Activated CD8-positive, alpha-beta memory T cell treated with anti-CD3 and anti-CD28 coated beads, Interleukin-2, amount 50 U/mL, for 48 hours (primary cell): Measurements from ENCODE around the gene PHF21A.

Experiments used
- DNase-seq: peaks from one replicate; pipeline ENCODE4 v3.0.0-alpha.2; 2020

PHF21A gene

DNA sequence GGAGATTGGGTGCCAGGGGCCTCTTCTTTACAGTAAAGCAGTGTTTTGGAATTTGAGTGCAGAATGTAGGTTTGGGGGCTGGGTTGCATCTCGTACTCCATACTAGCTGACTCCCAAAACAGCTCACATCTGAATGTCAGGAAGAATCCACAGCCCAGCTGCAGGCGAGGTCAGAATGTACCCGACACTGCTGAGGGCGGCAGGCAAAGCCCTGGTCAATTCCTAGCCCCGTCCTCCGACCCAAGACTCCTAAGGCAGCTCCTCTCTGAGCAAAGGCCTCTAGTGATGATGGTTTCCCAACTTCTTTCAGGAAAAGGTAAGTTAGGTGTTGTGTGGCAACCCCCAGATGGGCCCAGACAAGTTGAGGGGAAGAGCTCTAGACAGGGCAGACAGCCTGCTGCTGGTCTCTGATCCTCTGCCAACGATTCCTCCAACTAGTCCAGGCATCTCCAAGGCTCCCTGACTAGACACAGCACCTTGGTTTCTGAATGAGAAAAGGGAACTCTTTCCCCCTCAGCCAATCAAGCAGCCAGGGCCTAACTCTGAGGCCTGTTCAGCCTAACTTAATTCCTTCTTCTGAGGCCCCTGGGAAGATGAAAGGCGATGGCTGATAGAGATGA lies 190.2 kb downstream of the PHF21A start:
- no peak for DNase-seq

DNA sequence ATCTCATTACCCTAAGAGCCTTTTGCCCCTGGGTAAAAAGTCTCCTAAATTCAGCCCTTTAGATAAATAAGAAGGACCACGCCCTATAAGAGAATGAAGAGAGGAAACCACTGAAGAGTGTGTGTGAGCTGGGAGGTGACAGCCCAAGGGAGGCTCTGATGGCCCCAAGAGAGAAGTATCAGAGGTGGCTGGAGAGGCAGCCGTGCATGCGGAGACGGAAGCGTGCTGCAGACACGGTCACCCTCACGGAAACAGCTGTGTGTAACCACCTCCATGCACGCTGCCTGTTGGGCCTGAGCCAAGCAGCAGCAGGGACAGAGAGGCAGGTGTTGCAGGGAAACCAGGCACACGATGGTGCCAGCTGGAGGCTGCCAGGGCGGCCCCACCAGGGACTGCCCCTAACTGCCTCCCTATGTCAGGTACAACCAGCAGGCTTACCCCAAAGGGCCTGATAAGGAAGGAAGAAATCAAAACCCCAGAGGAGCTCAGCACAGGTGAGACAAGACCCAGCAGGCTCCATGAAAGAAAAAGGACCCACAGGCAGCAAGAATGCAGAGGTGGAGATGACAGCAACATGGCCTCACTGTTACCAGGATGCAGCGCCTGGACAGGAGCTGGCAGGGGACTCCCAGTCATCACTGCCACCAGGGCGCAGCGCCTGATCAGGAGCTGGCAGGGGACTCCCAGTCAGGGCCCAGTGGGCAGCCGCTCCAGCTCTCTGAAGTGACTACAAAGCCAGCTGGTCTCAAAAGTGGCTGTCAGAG lies 191.0 kb downstream of the PHF21A start:
- peak; percentile 53 for DNase-seq

GRCh38 chr11:45929486-45930030 lies 191.7 kb downstream of the PHF21A start:
- DNase-seq = no peak

GRCh38 chr11:45928535-45929215 lies 192.6 kb downstream of the PHF21A start:
- DNase-seq = no peak

DNA sequence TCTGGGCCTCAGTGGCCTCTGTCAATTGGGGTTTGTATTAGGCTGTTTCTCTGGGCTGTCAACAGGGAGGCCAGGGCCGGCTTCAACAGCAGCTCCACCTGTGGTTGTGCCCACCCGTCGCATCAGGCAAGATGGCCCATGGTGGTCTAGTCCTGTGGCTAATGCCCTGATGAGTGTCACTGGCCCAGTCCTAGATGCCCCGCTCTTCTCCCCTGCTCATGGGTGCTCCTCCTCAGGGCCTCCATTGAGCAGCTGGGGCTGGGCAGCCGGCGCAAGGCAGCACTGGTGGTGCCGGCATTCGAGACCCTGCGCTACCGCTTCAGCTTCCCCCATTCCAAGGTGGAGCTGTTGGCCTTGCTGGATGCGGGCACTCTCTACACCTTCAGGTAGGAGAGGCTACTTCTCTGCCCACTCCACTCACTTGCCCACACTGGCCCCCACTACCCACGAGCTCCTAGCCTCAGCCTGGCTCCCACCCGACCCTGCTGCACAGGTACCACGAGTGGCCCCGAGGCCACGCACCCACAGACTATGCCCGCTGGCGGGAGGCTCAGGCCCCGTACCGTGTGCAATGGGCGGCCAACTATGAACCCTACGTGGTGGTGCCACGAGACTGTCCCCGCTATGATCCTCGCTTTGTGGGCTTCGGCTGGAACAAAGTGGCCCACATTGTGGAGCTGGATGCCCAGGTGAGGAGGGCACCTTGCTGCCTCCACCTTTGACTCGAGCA lies 193.4 kb downstream of the PHF21A start:
- DNase-seq = no peak

- DNase-seq = no peak
These were observed 193.9 kb downstream of the PHF21A start for GRCh38 chr11:45927332-45927683.

DNA sequence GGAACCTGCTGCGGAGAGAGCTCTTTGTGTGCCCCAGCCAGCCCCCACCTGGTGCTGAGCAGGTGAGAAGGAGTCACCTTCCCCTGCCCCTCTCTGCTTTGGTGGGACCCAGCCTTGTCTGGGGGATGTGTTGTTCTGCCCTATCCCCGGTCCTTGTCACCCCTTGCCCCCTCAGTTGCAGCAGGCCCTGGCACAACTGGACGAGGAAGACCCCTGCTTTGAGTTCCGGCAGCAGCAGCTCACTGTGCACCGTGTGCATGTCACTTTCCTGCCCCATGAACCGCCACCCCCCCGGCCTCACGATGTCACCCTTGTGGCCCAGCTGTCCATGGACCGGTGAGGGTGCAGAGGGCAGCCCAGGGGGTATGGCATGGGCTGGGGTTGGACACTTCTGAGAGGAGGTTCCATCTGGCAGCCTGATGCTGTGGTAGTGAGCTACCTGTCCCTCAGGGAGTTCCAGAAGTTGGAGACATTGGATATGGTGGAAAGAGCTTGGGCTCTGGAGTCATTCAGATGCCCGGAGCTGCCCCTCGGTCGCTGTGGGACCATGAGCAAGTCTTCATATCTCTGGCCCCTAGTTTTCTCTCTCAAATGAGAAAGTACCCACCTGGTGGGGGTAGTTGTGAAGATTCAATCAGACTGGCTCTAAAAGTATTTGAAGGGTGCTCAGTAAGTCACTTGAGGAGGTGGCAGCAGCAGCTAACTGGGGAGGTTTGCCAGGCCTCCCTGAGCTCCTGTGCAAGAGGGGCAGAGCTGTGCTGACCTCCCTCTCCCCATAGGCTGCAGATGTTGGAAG lies 194.5 kb downstream of the PHF21A start:
- peak; percentile 38 for DNase-seq

DNA sequence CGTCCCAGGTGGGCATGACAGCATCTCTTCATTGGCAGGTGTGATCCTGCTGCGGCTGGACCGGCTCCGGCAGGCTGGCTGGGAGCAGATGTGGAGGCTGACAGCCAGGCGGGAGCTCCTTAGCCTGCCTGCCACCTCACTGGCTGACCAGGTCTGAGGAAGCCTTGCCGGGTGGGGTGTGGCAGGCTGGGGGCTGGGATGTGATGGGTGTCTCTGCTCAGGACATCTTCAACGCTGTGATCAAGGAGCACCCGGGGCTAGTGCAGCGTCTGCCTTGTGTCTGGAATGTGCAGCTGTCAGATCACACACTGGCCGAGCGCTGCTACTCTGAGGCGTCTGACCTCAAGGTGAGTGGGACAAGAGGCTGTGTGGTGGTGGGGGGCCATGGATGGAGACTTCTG lies 195.3 kb downstream of the PHF21A start:
- peak; percentile 48 for DNase-seq

DNA sequence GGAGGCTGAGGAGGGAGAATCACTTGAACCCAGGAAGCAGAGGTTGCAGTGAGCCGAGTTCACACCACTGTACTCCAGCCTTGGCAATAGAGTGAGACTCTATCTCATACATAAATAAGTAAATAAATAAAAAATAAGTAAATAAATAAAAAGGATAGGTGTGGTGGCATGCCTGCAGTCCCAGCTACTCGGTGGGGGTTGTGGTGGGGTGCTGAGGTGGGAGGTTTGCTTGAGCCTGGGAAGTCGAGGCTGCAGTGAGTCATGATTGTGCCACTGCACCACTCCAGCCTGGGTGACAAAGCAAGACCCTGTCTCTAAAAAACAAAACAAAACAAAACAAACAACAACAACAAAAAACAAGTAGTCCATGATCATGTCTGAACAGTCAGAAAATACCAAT lies 195.7 kb downstream of the PHF21A start:
- DNase-seq = no peak

GRCh38 chr11:45924927-45925326 lies 196.3 kb downstream of the PHF21A start:
- peak; percentile 43 for DNase-seq

DNA sequence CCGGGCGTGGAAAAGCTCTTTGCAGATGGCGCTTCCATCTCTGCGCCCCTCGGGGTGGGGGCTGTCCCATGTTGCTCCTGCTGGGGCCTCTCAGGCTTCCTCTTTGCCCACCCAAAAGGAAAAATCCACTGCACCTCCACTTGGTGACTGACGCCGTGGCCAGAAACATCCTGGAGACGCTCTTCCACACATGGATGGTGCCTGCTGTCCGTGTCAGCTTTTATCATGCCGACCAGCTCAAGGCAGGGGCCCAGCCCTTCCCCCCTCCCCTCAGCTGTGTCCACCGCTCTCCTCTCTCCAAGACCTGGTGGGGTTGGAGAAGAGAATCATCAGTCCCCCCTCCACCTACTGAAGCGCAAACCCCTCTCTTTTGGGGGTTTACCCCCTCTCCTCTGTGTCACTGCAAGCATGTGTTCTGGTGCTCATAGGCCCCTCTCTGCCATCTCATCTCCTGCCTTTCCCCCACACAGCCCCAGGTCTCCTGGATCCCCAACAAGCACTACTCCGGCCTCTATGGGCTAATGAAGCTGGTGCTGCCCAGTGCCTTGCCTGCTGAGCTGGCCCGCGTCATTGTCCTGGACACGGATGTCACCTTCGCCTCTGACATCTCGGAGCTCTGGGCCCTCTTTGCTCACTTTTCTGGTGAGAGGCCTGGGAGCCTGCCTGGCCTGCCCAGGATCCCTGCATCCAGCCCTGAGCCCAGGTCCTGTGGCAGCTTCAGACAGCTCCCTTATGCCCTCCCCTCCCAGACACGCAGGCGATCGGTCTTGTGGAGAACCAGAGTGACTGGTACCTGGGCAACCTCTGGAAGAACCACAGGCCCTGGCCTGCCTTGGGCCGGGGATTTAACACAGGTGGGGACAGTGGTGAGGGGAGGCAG lies 197.0 kb downstream of the PHF21A start:
- peak; percentile 47 for DNase-seq

DNA sequence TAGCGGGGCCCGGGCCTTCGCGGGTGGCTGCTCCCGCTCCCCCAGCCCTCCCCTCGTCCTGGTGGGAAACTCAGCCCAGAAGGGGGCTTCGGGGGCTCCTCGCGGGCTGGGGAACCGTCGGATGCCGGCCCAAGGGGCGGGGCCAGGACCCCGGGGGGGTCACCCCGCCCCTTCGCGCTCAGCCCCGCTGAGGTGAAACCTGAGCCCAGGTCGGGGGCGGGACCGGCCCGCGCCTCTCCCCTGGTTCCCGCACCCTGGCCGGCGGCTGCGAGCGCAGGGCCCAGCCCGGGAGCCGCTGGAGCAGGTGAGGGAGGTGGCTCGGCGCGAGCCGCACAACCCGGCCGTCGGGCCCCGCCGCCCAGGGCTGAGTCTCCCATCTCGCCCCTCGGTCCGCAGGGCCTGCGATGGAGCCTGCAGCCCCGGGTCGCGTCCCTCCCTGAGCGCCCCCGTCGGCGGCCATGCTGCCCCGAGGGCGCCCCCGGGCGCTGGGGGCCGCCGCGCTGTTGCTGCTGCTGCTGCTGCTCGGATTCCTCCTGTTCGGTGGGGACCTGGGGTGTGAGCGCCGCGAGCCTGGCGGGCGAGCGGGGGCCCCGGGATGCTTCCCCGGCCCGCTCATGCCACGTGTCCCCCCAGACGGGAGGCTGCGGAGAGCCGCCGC lies 198.7 kb downstream of the PHF21A start, which contains the start of gene LARGE2:
Gene LARGE2 (plus strand): TSS at position 232 of the 658 bp plus-strand sequence. CDS start 227 bp downstream, at position 459.
- DNase-seq = no peak

GRCh38 chr11:45921561-45922424 lies 199.5 kb downstream of the PHF21A start:
- DNase-seq = no peak

- no peak for DNase-seq
These were observed 200.4 kb downstream of the PHF21A start for GRCh38 chr11:45920531-45921477.

DNA sequence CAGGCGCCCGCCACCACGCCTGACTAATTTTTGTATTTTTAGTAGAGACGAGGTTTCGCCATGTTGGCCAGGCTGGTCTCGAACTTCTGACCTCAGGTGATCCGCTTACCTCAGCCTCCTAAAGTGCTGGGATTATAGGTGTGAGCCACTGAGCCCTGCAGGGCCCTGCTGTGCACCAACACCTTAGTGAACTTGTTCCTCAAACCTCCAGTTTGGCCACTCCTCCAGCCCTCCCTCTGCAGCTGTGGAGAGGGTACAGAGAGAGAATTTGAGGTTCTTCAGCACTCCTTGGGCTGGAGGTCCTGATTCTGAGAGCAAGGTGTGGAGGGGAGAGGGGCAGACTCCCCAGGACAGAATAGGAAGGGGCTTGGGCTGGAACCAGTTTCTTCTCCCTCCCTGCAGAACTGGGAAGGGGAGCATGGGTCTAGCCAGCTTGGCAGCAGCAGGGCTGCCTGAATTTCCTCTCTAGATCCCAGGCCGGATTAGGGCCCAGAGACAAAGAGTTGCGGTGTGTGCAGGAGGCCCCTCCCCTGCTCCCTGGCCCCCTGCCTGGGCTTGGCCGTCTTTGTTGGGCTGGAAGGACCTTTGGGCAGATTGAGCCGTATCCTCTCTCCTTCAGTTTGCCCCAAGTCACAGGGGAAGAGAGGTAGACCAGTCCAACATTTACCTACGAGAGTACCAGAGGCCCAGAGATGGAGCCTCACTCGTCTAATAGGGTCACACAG lies 201.3 kb downstream of the PHF21A start:
- no peak for DNase-seq

- no peak for DNase-seq
These were observed 202.1 kb downstream of the PHF21A start for GRCh38 chr11:45918962-45919675.
